RPMI7951 (cell line): ENCODE measurements around the gene GALNT18. TPM values are rescaled to one million over a fixed set of nuclear protein-coding genes. Genes with fewer than 3 reads are reported as not detected.
A peak's percentile ranks its signal among the peaks of the same experiment; 100 is the strongest.

Experiments used
- DNase-seq: peaks from one replicate; pipeline ENCODE4 v3.0.0-alpha.2; 2012; ENCODE audit warnings: low read depth
- total RNA-seq: library from RNA; depleted of rRNA; stranded (reverse); fragments of >200 nt; shearing (Covaris generic); gene quantifications from 2 replicates; pipeline ENCODE4 v1.2.3, GENCODE V29; 2014; rRNA removed

GALNT18 gene
- total RNA-seq, 1 experiment from 2014 or later, result 12.3 TPM

DNA sequence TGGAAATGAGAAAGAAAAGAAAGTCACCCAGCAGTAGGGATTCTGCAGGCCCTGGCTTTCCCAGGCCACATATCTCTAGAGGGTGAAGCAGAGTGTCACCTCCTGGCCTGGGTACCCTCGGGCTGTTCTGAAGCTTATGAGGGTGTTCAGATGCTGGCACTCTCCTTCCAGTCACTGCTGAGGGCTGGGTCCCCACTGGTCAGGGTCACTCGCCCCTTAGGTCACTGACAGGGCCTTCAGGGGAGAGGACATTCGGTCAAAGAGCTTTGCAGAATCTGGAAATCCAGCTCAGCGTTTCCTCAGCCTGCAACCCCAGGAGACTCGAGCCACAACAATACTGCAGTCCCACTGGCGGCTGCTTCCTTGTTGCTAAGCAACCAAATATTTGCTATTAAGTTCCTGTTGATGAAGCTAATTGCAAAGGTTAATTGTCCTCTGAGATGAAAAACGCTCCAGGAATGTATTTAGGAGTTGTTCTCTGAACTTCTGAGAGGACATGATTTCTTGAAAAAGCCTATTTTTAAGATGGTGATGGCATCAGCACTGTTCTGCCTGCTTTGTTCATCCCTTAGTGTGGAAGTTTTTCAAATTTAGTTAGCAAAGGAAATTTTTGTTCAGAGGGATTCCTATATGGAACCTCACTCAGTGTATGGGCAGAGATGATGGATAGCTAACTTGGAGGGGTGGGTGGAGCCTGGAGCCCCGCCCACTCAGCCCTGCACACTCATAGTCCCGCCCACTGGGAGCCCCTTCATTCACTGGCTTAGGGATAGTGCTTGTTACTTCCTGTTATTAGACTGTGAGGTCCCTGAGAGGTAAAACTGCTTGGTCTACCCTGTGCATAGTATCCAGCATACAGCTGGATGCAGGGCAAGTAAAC, 378.0 kb downstream of the GALNT18 start:
- no peak for DNase-seq

DNA sequence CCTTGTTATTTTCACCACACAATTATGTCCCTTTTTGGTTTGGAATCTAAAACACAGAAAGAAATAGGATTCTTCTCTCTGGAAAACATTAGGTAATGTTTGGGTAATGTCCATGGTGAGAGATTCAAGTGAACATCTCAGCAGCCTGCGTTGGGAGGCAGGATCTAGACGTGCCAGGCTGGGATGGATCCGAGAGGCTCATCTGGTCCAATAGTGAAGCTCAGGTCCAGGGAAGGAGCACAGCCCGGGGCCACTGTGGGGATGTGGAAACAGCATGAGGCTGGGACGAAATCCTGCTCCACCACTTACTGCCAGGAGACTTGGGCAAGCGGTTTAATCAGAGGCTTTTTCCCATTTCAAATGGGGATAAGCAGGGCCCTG, 378.6 kb downstream of the GALNT18 start:
- no peak for DNase-seq

GRCh38 chr11:11241284-11241683, 380.5 kb downstream of the GALNT18 start:
- DNase-seq, result no peak

- DNase-seq, result no peak
These were observed 381.8 kb downstream of the GALNT18 start for GRCh38 chr11:11239959-11240358.

- DNase-seq, result no peak
These were observed 384.6 kb downstream of the GALNT18 start for GRCh38 chr11:11237070-11237832.

GRCh38 chr11:11236498-11237059, 385.2 kb downstream of the GALNT18 start:
- DNase-seq, result no peak

- DNase-seq, result no peak
These were observed 390.0 kb downstream of the GALNT18 start for GRCh38 chr11:11231763-11232162.

GRCh38 chr11:11230802-11231562, 390.8 kb downstream of the GALNT18 start:
- no peak for DNase-seq

- no peak for DNase-seq
These were observed 391.7 kb downstream of the GALNT18 start for GRCh38 chr11:11230087-11230486.

DNA sequence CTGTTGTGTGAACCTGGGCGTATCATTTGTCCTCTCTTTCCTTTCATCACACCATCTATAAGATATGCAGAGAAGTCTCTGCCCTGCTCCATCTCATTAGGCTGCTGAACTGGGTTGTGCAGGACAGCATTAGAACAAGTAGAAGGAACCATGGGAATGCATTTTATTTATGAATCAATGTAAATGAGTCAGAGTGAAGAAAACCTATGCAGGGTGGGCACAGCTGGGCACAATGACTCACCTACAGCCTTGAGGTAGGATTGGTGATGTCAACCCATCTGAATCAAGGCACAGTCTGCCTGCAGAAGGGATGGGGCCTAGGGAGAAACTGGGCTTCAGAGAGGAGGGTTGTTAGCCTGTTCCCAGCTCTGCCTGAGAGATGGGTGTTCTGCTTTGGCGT, 392.2 kb downstream of the GALNT18 start:
- peak; percentile 21 for DNase-seq

DNA sequence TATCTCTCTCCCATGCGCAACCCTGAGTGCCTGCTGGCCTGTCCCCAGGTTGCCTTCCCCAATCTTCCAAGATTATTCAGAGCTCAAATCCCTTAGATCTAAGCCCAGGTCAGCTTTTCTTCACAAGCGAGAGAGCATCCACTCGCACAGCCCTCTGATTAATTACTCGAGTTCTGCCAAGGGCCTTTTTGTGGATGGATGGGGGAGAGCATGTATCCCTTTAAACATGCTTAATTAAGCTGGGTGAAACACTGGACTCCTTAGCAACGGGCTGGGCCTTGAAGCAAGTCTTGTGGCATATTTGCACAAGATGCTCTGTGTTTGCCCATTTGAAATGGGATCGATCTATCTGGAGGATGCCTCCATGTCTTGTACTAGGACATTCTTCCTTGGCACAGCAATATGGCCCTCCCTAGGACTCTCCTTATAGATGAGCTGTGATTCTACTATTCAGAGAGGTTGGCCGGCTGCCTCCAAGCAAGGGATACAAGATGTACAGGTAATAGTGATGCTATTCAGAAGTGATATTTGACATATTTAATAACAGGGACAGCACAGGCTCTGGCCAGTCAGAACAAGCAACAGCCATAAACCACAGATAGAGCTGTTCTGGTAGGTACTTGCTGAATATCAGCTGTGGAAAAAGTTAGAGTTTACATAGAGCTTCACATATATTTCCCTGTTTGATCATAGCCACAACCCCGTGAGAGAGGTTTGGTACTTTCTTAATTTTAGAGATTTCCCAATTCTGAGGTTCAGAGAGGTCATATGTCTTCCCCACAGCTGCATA, 394.3 kb downstream of the GALNT18 start:
- no peak for DNase-seq

Other genes with a start within 250 kb of the GALNT18 start
- 25.2 and 30.4 TPM in 2 replicates for gene USP47, start 220.0 kb upstream of the GALNT18 start, total RNA-seq